ENCODE measurements around the gene JMJD1C. TPM values are rescaled to one million over a fixed set of nuclear protein-coding genes. Genes with fewer than 3 reads are reported as not detected.
"Not testable (repeated sequence)": the region's sequence is repeated elsewhere in the genome, so short reads cannot be mapped to it uniquely, and the experiment has no call there.

The JMJD1C gene
- total RNA-seq, 2 experiments from 2014 or later, result 41.5 to 42.5 TPM

DNA sequence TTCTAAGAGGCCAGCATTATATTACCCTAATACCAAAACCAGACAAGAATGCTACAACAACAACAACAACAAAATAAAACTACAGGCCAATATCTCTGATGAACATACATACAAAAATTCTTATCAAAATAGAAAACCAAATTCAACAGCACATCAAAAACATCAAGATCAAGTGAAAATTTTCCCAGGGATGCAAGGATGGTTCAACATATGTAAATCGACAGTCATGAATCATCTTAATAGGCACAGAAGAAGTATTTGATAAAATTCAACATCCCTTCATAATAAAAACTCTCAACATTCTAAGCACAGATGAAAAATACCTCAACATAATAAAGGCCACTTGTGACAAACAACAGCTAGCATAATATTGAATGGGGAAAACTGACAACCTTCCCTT, 75.3 kb downstream of the JMJD1C start:
- peaks cover 17% of the 10 kb centered on the region for H3K9me3 Mint-ChIP-seq (ENCODE audit: low read depth)
- H3K27ac Mint-ChIP-seq, result no peak overlapping the region
- ChIA-PET CTCF (no interaction called here), POLR2A (no interaction called here)
- ATAC-seq (no peak), DNase-seq (no peak)
- intact Hi-C loops (cut with DNase I, micrococcal nuclease), result no loop called here
- no peak overlapping the region for H3K4me3 Mint-ChIP-seq
- H3K4me1 Mint-ChIP-seq, result peaks cover 51% of the 10 kb centered on the region
- H3K36me3 Mint-ChIP-seq (ENCODE audit: low read depth), result peaks cover 40% of the 10 kb centered on the region
- no peaks in the 10 kb centered on the region for H3K27me3 Mint-ChIP-seq

DNA sequence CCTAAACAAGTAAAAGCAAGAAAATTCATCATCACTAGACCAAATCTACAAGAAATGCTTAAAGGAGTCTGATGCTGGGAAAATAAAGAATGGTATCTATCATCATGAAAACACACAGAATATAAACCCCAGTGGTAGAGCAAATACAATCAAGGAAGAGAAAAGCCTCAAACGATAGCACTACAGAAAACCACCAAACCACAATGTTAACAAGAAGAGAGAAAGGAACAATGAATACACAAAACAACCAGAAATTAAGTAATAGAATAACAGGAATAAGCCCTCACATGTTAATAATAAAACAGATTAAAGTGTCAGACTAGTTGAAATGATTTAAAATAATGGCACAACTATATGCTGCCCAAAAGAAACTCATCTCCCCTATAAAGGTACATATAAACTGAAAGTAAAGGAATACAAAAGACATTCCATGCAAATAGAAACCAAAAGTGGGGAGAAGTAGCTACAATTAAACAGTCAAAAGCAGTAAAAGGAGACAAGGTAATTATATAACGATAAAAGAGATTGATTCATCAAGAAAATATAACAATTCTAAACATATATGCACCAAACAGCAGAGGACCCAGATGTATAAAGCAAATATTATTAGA, 77.3 kb downstream of the JMJD1C start:
- Mint-ChIP-seq H3K27ac (no peak overlapping the region), H3K36me3 (ENCODE audit: low read depth) (peaks cover 32% of the 10 kb centered on the region), H3K4me1 (peaks cover 64% of the 10 kb centered on the region), H3K4me3 (no peak overlapping the region), H3K9me3 (ENCODE audit: low read depth) (peaks cover 17% of the 10 kb centered on the region), H3K27me3 (no peaks in the 10 kb centered on the region)
- DNase-seq, result no peak
- intact Hi-C loops (cut with DNase I, micrococcal nuclease), result no loop called here
- POLR2A ChIA-PET, result no interaction called here
- ATAC-seq, result peak; percentile 47
- CTCF ChIA-PET, result interaction anchor here (1.1 kb wide), 1 partner anchor 152 kb away, joined by 3 read pairs; no protein-coding TSS in a partner anchor

DNA sequence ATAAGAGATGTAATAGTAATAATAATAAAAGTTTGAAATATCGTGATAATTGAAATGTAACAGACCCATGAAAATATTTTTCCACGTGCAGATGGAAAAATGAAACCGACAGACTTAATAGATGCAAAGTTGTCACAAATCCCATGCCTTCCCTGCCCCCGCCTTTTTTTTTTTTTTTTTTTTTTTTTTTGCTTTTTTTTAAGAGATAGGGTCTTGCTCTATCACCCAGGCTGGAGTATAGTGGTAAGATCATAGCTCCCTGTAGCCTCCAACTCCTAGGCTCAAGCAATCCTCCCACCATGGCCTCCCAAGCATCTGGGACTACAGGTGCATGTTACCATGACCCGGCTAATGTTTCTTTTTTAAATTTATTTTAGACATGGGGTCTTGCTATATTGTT, 80.5 kb downstream of the JMJD1C start:
- CTCF ChIA-PET, result interaction anchor here (0.6 kb wide), 1 partner anchor 195 kb away, joined by 3 read pairs; no protein-coding TSS in a partner anchor

DNA sequence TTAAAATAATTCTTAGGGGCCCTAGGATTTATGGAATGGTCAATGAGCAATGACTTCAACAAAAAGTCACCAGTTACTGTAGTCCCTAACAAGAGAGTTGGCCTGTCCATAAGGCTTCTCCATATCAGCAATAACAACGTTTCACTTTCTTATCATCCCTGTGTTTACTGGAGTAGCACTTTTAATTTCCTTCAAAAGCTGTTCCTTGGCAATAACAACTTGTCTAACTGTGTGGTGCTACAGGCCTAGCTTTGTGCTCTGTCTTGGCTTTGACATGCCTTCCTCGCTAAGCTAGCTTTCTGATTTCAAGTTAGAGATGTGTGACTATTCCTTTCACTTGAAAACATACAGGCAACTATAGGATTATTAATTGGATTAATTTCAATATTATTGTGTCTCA, 81.1 kb downstream of the JMJD1C start:
- ATAC-seq, result no peak
- Mint-ChIP-seq H3K27me3 (no peaks in the 10 kb centered on the region), H3K4me3 (no peak overlapping the region), H3K4me1 (peaks cover 45% of the 10 kb centered on the region), H3K9me3 (ENCODE audit: low read depth) (peaks cover under 1% of the 10 kb centered on the region), H3K36me3 (ENCODE audit: low read depth) (peaks cover 6% of the 10 kb centered on the region), H3K27ac (no peak overlapping the region)
- no peak for DNase-seq
- ChIA-PET POLR2A (no interaction called here), CTCF (interaction anchor here (1.1 kb wide), 1 partner anchor 12 kb away, joined by 3 read pairs; no protein-coding TSS in a partner anchor)
- intact Hi-C loops (cut with DNase I, micrococcal nuclease), result no loop called here

More for the DNA sequence above, 80.5 kb downstream of the JMJD1C start:
- ATAC-seq (no peak), DNase-seq (no peak)
- no peak overlapping the region for H3K4me3 Mint-ChIP-seq
- intact Hi-C loops (cut with DNase I, micrococcal nuclease), result no loop called here
- peaks cover 45% of the 10 kb centered on the region for H3K4me1 Mint-ChIP-seq
- peaks cover 6% of the 10 kb centered on the region for H3K9me3 Mint-ChIP-seq (ENCODE audit: low read depth)
- peaks cover 7% of the 10 kb centered on the region for H3K36me3 Mint-ChIP-seq (ENCODE audit: low read depth)
- no peak overlapping the region for H3K27ac Mint-ChIP-seq
- POLR2A ChIA-PET, result no interaction called here
- H3K27me3 Mint-ChIP-seq, result no peaks in the 10 kb centered on the region

DNA sequence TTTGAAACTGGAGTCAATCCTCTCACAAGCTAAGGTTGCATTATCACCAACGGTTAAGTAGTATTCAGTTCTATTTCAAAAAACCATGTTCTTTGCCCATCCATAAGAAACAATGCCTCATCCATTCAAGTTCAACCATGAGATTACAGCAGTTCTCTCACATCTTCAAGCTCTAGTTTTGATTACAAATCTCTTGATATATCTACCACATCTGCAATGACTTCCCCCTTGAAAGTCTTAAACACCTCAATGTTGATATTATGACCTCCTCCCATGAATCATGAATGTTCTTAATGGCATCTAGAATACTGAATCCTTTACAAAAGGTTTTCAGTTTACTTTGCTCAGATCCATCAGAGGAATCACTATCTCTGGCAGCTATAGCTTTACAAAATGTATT, 81.8 kb downstream of the JMJD1C start:
- ATAC-seq (peak; percentile 69), DNase-seq (no peak)
- peaks cover 4% of the 10 kb centered on the region for H3K36me3 Mint-ChIP-seq (ENCODE audit: low read depth)
- H3K27ac Mint-ChIP-seq, result no peak overlapping the region
- peaks cover 42% of the 10 kb centered on the region for H3K4me1 Mint-ChIP-seq
- intact Hi-C loops (cut with DNase I, micrococcal nuclease), result no loop called here
- CTCF ChIA-PET, result interaction anchor here (0.9 to 2.2 kb wide), 5 partner anchors 12 to 337 kb away, joined by 3 to 7 read pairs (median 4); no protein-coding TSS in a partner anchor
- H3K27me3 Mint-ChIP-seq, result no peaks in the 10 kb centered on the region
- POLR2A ChIA-PET, result no interaction called here
- no peaks in the 10 kb centered on the region for H3K9me3 Mint-ChIP-seq (ENCODE audit: low read depth)
- no peak overlapping the region for H3K4me3 Mint-ChIP-seq

DNA sequence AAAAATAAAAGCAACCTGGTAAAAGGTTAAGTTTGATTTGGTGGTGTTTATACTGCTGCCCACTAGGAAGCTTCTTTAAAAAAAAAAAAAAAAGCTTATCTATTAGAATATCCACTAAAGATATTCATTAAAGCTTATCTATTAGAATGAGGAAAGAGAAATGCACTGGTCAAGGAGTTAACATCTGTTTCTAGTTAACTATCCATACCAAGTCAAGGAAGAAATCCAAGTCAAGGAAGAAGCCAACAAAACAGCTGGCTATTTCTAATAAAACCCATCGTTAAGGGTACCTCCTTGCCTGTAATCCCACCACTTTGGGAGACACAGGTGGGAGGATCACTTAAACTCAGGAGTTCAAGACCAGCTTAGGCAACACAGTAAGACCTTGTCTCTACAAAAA, 82.6 kb downstream of the JMJD1C start:
- Mint-ChIP-seq H3K4me3 (no peak overlapping the region), H3K9me3 (ENCODE audit: low read depth) (no peaks in the 10 kb centered on the region), H3K36me3 (ENCODE audit: low read depth) (peaks cover 4% of the 10 kb centered on the region), H3K27ac (no peak overlapping the region), H3K27me3 (no peaks in the 10 kb centered on the region), H3K4me1 (peaks cover 34% of the 10 kb centered on the region)
- CTCF ChIA-PET, result interaction anchor here (1.1 to 2.2 kb wide), 4 partner anchors 16 to 337 kb away, joined by 3 to 7 read pairs (median 4); no protein-coding TSS in a partner anchor
- POLR2A ChIA-PET, result interaction anchor here (0.8 kb wide), 1 partner anchor 746 kb away, joined by 4 read pairs; no protein-coding TSS in a partner anchor
- intact Hi-C loops (cut with DNase I, micrococcal nuclease), result no loop called here
- no peak for ATAC-seq
- no peak for DNase-seq

DNA sequence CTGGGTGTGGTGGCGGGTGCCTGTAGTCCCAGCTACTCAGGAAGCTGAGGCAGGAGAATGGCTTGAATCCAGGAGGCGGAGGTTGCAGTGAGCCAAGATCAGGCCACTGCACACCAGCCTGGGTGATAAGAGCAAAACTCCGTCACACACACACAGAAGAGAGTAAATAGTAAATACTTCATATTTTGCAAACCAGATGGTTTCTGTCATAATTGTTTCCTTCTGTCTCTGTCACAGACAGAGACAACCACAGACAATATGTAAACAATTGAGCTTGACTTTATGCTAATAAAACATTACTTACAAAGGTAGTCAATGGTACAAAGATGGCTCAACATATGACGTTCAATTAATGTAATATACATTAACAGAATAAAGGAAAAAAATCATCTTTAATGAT, 83.7 kb downstream of the JMJD1C start:
- ChIA-PET CTCF (interaction anchor here (1.1 to 2.2 kb wide), 2 partner anchors 15 to 339 kb away, joined by 3 to 7 read pairs; no protein-coding TSS in a partner anchor), POLR2A (interaction anchor here (0.6 kb wide), 1 partner anchor 20 kb away, joined by 6 read pairs; no protein-coding TSS in a partner anchor)
- no peak for DNase-seq
- no peak overlapping the region for H3K27ac Mint-ChIP-seq
- H3K4me1 Mint-ChIP-seq, result peaks cover 24% of the 10 kb centered on the region
- intact Hi-C loops (cut with DNase I, micrococcal nuclease), result no loop called here
- no peaks in the 10 kb centered on the region for H3K27me3 Mint-ChIP-seq
- no peak overlapping the region for H3K4me3 Mint-ChIP-seq
- H3K36me3 Mint-ChIP-seq (ENCODE audit: low read depth), result peaks cover 3% of the 10 kb centered on the region
- no peaks in the 10 kb centered on the region for H3K9me3 Mint-ChIP-seq (ENCODE audit: low read depth)
- ATAC-seq, result no peak

DNA sequence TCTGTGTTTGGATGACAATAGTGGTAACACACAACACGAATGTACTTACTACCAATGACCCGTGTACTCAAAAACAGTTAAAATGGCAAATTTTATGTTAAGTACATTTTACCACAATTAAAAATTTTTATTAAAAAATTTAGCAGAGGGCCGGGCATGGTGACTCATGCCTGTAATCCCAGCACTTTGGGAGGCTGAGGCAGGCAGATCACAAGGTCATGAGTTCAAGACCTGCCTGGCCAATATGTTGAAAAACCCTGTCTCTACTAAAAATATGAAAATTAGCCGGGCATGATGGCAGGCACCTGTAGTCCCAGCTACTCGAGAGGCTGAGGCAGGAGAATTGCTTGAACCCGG, 88.5 kb downstream of the JMJD1C start:
- ATAC-seq; H3K9me3 Mint-ChIP-seq (ENCODE audit: low read depth); DNase-seq; POLR2A ChIA-PET; H3K27ac Mint-ChIP-seq; intact Hi-C loops (cut with DNase I, micrococcal nuclease); H3K27me3 Mint-ChIP-seq; H3K4me3 Mint-ChIP-seq; CTCF ChIA-PET: not testable (repeated sequence)
- peaks cover 14% of the 10 kb centered on the region for H3K4me1 Mint-ChIP-seq
- H3K36me3 Mint-ChIP-seq (ENCODE audit: low read depth), result peaks cover 12% of the 10 kb centered on the region

DNA sequence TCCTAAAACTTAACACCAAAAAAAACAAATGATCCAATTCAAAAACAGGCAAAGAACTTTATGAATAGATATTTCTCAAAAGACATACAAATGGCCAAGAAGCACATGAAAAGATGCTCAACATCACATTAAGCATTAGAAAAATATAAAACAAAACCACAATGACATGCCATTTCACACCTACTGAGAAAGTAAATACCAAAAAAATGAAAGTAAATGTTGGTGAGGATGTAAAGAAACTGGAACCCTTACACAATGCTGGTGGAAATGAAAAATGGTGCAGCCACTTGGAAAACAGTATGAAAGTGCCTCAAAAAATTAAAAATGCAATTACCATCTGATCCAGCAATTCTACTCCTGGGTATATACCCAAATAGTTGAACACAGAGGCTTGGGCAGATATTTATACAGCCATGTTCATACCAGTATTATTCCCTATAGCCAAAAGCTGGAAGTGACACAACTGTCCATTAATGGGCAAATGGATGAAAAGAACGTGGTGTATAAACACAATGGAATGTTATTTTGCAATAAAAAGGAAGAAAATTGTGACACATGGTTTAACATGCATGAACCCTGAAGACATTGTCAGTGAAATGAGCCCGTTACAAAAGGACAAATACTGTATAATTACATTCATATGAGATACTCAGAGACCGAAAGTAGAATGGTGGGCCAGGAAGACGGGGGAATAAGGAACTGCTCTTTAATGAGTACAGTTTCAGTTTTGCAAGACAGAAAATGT, 89.0 kb downstream of the JMJD1C start:
- H3K27ac Mint-ChIP-seq, result no peak overlapping the region
- no peak overlapping the region for H3K4me3 Mint-ChIP-seq
- ChIA-PET POLR2A (no interaction called here), CTCF (no interaction called here)
- peaks cover 14% of the 10 kb centered on the region for H3K4me1 Mint-ChIP-seq
- H3K27me3 Mint-ChIP-seq, result no peaks in the 10 kb centered on the region
- ATAC-seq (no peak), DNase-seq (no peak)
- H3K36me3 Mint-ChIP-seq (ENCODE audit: low read depth), result peaks cover 12% of the 10 kb centered on the region
- no peaks in the 10 kb centered on the region for H3K9me3 Mint-ChIP-seq (ENCODE audit: low read depth)
- intact Hi-C loops (cut with DNase I, micrococcal nuclease), result no loop called here

DNA sequence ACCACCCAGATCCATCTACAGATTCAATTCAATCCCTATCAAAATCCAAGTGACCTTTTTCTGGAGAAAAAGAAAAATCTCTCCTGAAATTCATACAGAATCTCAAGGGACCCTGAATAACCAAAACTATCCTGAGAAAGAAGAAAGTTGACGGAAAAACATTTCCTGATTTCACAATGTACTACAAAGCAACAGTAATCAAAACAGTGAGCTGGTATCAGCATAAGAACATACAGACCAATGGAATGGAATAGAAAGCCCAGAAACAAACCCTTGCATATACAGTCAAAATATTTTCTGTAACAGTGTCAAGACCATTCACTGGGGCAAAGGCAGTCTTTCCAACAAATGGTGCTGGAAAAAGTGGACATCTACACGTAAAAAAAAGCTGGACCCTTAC, 89.9 kb downstream of the JMJD1C start:
- ChIA-PET POLR2A (no interaction called here), CTCF (interaction anchor here (1.1 kb wide), 1 partner anchor 344 kb away, joined by 4 read pairs; no protein-coding TSS in a partner anchor)
- DNase-seq (no peak), ATAC-seq (no peak)
- Mint-ChIP-seq H3K9me3 (ENCODE audit: low read depth) (no peaks in the 10 kb centered on the region), H3K4me1 (peaks cover 14% of the 10 kb centered on the region), H3K27ac (no peak overlapping the region), H3K27me3 (no peaks in the 10 kb centered on the region), H3K36me3 (ENCODE audit: low read depth) (peaks cover 12% of the 10 kb centered on the region), H3K4me3 (no peak overlapping the region)
- intact Hi-C loops (cut with DNase I, micrococcal nuclease), result no loop called here

DNA sequence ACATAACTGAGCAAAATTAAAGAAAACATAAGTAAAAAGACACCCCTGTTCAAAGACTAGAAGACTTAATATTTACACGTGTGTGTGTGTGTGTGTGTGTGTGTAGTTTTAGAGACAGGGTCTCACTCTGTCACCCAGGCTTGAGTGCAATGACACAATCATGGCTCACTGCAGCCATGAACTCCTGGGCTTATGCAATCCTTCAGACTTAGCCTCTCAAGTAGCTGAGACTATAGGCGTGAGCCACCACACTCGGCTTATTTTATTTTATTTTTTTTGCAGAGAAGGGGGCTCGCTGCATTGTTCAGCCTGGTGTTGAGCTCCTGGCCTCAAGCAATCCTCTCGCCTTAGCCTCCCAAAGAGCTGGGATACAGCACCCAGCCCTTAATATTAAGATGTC, 90.3 kb downstream of the JMJD1C start:
- ChIA-PET CTCF (interaction anchor here (1.1 kb wide), 1 partner anchor 345 kb away, joined by 4 read pairs; no protein-coding TSS in a partner anchor), POLR2A (no interaction called here)
- intact Hi-C loops (cut with DNase I, micrococcal nuclease), result no loop called here
- peaks cover 14% of the 10 kb centered on the region for H3K4me1 Mint-ChIP-seq
- no peaks in the 10 kb centered on the region for H3K27me3 Mint-ChIP-seq
- DNase-seq, result no peak
- H3K9me3 Mint-ChIP-seq (ENCODE audit: low read depth), result no peaks in the 10 kb centered on the region
- H3K4me3 Mint-ChIP-seq, result no peak overlapping the region
- H3K36me3 Mint-ChIP-seq (ENCODE audit: low read depth), result peaks cover 12% of the 10 kb centered on the region
- no peak overlapping the region for H3K27ac Mint-ChIP-seq
- ATAC-seq, result no peak

DNA sequence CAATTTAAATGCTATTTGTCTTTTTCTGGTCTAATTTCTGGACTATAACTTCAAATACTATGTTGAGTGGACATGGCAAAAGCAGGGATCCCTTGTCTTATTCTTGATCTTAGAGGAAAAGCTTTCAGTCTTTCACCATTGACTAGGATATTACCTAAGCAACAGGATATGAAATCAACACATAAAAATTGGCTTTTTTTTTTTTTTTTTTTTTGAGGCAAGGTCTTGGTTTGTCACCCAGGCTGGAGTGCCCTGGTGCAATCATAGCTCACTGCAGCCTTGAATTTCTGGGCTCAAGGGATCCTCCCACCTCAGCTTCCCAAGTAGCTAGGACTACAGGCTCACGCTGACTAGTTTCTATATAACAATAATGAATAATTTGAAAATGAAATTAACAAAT, 90.8 kb downstream of the JMJD1C start:
- H3K9me3 Mint-ChIP-seq (ENCODE audit: low read depth), result no peaks in the 10 kb centered on the region
- ChIA-PET CTCF (interaction anchor here (1.1 kb wide), 1 partner anchor 345 kb away, joined by 4 read pairs; no protein-coding TSS in a partner anchor), POLR2A (no interaction called here)
- DNase-seq (no peak), ATAC-seq (no peak)
- H3K36me3 Mint-ChIP-seq (ENCODE audit: low read depth), result peaks cover 10% of the 10 kb centered on the region
- intact Hi-C loops (cut with DNase I, micrococcal nuclease), result no loop called here
- no peak overlapping the region for H3K4me3 Mint-ChIP-seq
- H3K4me1 Mint-ChIP-seq, result peaks cover 14% of the 10 kb centered on the region
- H3K27me3 Mint-ChIP-seq, result no peaks in the 10 kb centered on the region
- no peak overlapping the region for H3K27ac Mint-ChIP-seq
